AG08395 (cell line): Measurements from ENCODE around the gene PNPLA3.

Experiments used
- DNase-seq: peaks from one replicate; pipeline ENCODE4 v3.0.0; 2012; ENCODE audit warnings: mixed read lengths, low spot score

PNPLA3 gene

DNA sequence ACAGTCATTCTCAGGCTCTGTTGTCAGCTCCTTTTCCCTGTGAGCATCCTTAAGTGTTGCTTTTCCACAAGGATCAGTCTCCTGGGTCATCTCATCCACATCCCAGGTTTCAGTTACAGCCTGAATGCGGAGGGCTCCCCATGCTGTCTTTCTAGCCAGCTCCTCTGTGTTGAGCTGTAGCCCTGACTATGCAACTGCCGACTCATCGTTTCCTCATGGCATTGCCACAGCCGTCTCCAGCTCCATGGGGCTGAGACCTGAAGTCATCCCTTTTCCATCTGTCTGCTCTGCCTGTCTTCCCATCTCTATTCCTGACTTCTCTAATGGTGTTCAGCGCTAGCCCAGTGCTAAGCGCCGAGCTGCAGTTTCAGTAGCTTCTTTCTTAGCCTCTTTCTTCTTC lies 43.5 kb downstream of the PNPLA3 start:
- no peak for DNase-seq

DNA sequence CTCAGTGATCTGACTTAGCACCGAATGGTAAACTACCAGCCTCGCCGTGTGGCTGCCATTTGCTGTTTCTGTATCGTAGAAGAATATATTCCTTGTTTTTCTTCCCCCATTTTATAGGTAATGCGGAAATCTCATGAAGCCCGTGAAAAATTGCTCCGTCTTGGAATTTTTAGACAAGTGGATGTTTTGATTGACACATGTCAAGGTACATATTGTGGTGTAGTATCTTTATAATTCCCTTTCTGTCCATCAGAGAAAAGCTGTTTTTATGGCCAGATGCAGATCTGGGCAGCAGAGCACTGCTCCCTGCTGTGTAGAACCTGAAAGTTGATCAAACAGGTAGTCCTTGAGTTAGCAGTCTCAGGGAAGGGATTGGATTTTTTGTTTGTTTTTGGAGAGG lies 45.0 kb downstream of the PNPLA3 start:
- DNase-seq = no peak

GRCh38 chr22:43969021-43969878 lies 45.6 kb downstream of the PNPLA3 start:
- no peak for DNase-seq

GRCh38 chr22:43969989-43970755 lies 46.6 kb downstream of the PNPLA3 start:
- DNase-seq = no peak

DNA sequence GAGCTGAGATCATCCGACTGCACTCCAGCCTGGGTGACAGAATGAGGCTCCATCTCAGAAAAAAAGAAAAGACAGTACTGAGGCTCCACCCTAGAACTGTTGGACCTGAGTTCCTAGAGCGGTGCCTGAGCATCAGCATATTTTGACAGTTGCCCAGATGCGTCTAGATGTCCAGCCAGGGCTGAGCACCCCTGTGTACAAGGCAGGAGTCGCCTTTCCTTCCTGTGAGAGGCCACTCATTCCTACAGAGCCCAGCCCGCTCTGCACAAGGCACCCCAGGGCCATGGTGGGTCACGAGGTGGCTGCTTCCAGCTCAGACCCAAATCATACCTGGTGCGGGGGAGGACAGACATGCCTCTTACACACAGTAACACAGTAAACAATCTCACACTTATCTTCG lies 47.5 kb downstream of the PNPLA3 start:
- no peak for DNase-seq

DNA sequence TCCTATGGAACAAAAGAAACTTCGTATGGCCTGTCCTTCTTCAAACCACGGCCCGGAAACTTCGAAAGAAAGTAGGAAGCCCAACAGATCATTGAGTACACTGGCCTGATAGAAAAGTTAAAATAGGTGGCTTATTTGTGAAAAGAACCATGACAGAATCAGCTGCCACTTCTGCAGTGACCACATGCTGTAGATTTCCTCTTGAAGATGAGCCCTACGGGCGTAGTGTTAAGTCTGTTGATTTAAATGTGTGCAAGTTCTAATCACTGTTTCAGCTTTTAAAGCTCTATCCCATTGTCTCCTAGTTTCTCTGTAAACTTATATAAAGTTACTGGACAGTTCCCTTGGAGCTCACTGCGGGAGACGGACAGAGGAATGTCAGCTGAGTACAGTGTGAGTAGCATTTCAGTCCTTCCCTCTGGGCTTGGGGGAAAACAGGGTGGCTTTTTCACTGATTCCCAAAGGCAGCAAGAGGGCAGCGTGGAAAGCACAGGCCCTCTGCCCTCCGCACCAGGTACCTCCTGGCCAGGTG lies 49.4 kb downstream of the PNPLA3 start:
- DNase-seq = no peak

DNA sequence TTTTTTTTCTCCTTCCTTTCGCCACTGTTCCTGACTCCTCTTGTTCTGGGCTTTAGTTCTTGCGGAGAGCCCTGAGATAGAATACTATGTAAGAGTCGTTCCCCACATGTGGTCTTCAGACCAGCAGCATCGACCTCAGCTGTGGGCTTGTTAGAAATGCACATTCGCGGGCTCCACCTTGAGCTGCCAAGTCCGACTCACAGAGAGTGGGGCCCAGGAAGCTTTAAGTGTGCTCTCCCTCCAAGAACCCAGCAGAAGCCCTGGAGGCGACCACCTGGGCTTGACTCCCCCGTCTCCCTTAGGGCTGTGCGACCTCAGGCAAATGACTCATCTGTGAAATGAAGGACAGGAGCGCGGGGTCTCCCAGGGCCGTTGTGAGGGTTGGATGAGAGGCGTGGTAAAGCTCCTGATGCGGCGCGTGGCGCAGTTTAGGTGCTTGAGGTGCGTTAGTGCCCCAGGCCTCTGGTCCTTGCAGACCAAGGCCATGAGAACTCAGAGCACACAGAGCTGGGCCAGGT lies 50.5 kb downstream of the PNPLA3 start:
- no peak for DNase-seq

DNA sequence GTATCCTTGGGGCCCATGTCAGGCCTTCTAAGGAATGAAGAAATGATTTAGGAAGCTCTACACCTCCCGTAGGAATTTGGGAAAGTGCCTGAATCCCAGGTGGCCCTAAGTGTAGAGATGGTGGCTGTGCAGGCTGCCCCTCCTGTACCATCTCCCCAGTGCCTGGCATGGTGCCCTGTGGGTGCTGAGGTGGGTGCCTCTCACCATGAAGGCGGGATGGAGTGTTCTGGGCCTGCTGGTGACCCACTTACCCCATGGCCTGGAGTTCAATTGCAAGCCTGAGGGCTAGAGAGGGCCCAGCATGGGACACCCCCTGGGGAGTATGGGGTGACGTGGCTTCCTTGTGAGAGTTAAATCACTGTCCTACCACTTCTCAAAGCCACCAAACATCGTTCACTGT lies 51.4 kb downstream of the PNPLA3 start:
- no peak for DNase-seq

DNA sequence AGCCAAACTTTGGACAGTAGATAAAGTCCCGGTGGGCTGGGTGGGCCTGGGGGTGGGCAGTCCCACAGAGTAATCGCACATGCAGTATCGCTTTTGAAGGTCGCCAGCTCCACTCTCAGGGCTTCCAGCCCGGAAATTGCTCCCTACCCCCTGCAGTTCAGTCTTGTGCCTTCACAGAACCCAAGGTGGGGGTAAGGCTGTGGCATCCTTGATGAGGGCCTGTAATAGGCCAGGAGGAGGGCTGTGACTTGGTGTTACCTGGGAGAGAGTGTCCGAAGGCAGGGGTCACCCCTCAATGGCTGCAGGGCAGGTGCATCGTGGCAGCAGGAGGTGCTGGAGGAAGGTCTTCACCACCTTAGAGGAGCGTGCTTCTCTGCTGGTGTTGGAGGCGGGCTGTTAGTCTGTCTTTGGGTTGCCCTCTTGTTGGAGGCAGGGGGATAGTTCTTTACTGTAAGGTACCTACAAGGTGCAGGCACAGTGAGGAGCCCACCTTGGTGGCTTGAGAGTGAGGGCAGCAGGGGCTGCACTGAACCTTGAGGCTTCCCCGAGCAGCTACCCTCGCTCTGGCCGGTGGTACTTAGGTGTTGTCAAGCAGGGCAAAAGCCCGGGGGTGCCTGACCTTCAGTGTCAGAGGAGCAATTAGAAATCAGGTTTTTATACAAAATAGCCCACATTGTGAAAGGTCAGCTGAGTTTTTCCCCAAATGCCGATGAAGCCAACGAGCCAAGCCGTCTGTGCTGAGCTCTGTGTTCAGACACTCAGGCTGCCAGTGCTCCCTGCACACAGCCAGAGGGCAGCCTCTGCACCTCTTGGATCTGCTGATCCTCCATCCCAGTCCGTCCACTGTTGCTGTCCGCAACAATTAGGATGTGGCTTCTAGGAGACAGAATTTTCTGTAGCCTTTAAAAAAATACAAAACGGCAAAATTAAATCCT lies 53.5 kb downstream of the PNPLA3 start:
- DNase-seq = no peak

DNA sequence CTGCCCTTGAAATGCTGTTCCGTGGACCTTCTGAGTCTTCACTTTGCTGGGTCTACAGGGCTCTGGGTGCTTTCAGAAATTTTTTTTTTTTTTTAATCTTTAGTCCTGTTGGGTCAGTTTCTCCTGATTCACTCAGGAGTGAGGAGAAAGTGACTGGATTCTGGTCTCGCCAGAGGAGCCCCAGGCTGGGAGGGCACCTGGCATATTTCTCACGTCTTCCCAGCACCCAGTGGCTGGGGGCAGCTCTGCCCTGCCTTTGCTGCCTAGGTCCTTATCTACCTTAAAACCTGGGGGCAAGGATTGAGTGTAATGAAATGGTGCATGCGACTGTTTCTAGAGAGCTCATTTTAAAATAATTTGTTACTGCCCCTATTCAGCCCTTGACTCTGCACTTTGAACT lies 55.0 kb downstream of the PNPLA3 start:
- DNase-seq = no peak

DNA sequence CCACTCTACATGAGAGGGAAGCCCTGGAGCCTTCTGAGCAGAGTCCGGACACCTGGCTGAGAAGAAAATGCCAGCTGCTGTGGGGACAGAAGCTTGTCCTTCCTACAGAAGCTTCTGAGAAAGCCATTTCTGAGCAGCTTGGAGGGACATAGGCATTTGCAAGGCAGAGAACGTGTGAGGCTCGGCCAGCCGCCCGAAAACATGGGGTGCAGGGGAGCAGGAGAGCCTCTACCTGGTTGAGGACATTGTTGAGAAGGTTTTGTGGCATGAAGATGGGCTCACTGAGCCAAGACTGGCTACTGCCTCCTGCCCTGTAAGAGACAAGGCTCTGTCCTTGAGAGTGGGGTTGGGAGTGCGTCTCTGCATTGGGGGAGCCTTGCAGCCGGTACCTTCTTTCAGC lies 57.0 kb downstream of the PNPLA3 start:
- no peak for DNase-seq

- no peak for DNase-seq
Observed at GRCh38 chr22:43980996-43981395, 57.4 kb downstream of the PNPLA3 start.

DNA sequence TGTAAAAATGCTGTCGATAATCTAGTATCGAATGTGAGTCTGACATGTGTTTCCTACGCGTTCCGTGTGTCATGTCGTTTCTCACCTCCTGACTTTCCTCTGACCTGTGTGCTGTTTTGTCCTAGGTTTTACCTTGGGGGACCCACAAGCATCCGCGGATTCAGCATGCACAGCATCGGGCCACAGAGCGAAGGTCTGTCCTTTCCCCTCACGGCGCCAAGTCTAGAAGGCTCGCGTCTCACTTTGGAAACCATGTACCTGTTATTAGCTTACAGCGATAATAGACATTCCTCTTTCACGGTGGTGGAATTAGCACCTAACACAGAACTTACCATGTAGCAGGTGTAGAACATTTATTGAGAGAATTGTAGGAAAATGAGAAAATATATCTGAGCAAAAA lies 60.2 kb downstream of the PNPLA3 start:
- no peak for DNase-seq

DNA sequence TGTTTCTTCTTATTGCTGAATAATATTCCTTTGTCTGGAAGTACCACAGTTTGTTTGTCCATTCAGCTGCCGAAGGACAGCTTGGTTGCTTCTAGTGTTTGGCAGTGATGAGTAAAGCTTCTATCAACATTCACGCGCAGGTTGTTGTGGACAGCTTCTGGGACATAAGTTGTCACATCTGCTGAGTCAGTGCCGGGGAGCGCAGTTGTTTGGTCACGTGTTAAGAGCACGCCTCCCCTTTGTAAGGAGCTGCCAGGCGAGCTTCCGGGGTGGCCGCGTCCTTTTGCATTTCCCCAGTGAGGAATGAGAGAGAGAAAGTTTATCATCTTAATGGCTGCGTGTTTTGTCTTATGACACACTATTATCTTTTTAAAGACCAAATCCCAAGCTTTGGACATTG lies 61.9 kb downstream of the PNPLA3 start:
- no peak for DNase-seq

DNA sequence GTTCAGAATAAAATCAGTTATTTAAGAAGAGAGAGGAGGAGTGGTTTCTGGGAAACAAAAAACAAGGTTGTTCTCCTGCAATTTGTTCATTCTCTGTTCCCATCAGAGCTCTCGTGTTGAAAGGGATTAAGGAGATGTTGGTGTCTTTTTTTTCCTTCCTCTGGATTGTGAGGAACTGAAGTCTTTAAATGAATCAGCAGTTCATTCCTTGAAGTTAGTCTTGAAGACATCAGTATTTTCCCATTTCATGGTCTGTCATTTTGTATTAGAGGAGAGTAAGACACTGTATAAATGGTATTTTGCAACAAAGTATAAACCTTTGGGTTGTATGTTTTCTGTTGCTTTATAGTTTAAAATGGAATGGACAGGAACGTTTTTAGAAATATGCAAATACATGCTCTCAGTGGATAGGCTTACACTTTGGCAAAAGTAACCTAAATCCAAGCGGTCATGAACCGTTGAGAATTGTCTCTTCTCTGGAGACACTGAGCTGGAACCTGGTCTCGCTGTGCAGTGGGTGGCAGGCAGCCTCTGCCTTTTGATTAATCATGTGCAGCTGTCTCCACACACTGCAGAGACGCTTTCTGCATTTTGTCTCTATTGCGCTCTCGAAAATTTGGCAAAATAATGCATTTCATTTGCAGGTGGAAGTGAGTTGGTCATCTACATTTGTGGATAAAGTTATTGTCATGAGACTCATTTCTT lies 64.7 kb downstream of the PNPLA3 start:
- DNase-seq = no peak

DNA sequence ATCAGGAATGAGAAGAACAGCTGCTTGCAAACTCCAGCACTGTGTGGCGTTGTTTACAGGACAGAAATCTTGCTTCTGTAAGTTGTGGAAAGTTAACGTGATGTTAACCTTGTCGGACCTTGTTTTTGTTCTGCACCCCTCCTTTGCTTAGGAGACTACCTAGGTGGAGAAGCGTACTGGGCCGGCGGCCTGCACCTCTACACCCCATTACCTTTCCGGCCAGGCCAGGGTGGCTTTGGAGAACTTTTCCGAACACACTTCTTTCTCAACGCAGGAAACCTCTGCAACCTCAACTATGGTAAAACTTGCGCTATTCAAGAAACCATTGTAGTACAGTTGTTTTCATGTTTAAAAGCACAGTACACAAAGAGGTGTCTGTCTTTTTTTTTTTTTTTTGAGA lies 65.4 kb downstream of the PNPLA3 start:
- DNase-seq = no peak

- no peak for DNase-seq
Observed at GRCh38 chr22:43990044-43990443, 66.4 kb downstream of the PNPLA3 start.

DNA sequence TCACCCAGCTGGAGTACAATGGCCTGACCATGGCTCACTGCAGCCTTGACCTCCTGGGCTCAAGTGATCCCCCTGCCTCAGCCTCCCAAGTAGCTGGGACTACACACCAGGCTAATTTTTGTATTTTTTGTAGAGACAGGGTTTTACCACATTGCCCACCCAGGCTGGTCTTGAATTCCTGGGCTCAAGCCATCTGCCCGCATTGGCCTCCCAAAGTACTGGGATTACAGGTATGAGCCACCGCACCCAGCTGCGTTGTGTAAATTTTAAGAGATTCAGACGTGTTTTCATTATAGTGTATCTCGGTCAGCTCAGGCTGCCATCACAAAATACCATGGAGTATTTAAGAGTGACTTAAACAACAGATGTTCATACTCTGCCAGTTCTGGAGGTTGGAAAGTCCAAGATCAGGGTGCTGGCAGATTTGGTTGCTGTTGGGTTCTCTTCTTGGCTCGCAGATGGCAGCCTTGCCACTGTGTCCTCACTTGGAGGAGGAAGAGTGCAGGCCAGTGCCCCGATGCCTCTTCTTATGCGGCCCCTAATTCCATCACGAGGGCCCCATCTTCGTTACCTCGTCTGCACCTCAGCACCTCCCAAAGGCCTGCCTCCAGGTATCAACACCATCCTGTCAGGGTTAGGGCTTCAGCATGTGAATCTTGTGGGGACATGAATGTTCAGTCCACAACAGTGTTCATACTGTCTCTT lies 67.9 kb downstream of the PNPLA3 start:
- no peak for DNase-seq

- DNase-seq = peak; percentile 95
Observed at GRCh38 chr22:43992331-43992821, 68.8 kb downstream of the PNPLA3 start.

GRCh38 chr22:43993072-43993760 lies 69.6 kb downstream of the PNPLA3 start:
- DNase-seq = peak; percentile 76
